Measurements from ENCODE around the gene RET. TPM values are rescaled to one million over a fixed set of nuclear protein-coding genes. Genes with fewer than 3 reads are reported as not detected.

RET gene
- total RNA-seq, 2 donors from 2014 or later = 1.2 to 3.5 TPM

DNA sequence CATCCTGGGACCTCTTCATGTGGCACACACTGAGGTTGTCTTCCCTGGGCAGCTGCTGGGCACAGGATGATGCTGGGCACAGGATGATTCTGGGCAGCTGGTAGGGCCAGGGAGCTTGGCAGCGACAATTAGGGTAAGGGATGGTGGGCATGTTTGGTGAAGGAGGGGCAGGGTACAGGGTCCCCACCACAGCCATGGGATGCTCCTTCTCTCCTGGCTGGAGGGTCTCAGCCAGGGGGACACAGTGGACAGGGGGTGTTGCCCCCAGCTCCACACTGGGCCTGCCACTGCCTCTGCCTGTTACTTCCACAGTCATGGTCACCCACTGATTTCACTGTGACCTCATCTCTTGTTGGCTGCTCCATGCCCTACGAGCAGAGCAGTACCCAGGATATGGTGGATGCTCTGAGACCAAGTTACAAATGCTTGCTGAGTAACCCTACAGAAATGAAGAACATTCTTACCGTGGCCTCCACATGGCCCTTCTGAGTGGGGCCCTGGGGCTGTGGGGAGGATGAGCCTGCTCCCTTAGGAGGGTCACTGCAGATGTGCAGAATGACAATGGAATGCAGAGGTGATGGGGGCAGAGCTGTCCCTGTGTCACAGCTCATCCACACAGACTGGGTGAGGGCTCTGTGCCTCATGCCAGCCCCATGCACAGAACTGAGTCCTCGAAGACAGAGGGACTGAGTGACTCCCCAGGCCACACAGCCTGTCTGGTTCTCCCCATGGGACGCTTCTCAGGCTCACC is 28.4 kb upstream of the RET start:
- WGBS, 2 experiments (ENCODE audit: insufficient coverage in 1 of 2, insufficient read length in 1 of 2) = 91 to 100% methylated on average over 2 to 5 of the region's 5 CpGs
- Histone ChIP-seq H3K9me3 (ENCODE audit: control insufficient read depth, low read length) (no peaks in the 10 kb centered on the region), H3K9ac (ENCODE audit: extremely low read depth, low read length, poor library complexity, severe bottlenecking) (no peak overlapping the region), H3K36me3 (ENCODE audit: control insufficient read depth, insufficient read depth, low read length) (no peaks in the 10 kb centered on the region), H3K27me3 (ENCODE audit: control insufficient read depth, insufficient read depth, low read length, poor library complexity, severe bottlenecking) (no peaks in the 10 kb centered on the region), H3K4me3 (ENCODE audit: low read length) (no peak overlapping the region), H3K4me1 (ENCODE audit: control insufficient read depth, insufficient read depth, low read length) (no peaks in the 10 kb centered on the region), H3K27ac (ENCODE audit: low read depth, low read length) (no peak overlapping the region)
- Mint-ChIP-seq H3K4me1 (peaks cover 12% of the 10 kb centered on the region), H3K4me3 (no peak overlapping the region), H3K27me3 (ENCODE audit: insufficient read depth) (no peaks in the 10 kb centered on the region), H3K27ac (no peak overlapping the region), H3K36me3 (ENCODE audit: low read depth) (no peaks in the 10 kb centered on the region), H3K9me3 (no peaks in the 10 kb centered on the region)
- DNase-seq = peak; percentile 24
- TF ChIP-seq, protein P1, sequence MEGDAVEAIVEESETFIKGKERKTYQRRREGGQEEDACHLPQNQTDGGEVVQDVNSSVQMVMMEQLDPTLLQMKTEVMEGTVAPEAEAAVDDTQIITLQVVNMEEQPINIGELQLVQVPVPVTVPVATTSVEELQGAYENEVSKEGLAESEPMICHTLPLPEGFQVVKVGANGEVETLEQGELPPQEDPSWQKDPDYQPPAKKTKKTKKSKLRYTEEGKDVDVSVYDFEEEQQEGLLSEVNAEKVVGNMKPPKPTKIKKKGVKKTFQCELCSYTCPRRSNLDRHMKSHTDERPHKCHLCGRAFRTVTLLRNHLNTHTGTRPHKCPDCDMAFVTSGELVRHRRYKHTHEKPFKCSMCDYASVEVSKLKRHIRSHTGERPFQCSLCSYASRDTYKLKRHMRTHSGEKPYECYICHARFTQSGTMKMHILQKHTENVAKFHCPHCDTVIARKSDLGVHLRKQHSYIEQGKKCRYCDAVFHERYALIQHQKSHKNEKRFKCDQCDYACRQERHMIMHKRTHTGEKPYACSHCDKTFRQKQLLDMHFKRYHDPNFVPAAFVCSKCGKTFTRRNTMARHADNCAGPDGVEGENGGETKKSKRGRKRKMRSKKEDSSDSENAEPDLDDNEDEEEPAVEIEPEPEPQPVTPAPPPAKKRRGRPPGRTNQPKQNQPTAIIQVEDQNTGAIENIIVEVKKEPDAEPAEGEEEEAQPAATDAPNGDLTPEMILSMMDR (conservative IDR thresholded peaks at IDR 0.05) = no peak

DNA sequence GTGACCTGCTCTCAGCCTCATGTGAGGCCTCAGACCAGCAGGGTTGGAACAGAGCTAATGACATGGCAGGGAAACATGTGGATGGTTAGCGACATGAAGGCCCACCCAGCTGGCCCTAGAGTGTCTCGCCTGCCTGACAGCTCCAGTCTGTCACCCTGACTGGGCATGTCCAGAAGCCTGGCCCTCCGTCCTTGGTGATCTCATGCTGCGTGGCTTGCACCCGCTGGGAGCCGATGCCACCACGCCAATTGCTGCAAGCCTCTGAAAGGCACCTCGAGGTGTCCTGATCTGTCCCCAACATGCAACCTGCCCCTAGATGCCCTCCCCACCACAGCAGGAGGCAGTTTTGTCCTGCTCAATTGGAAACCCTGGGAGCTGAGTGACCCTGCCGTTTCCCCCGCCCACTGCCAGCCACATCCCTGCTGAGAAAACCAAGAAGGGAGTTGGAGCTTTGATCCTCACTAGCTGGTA is 27.8 kb upstream of the RET start:
- H3K36me3 ChIP-seq (ENCODE audit: control insufficient read depth, insufficient read depth, low read length) = no peaks in the 10 kb centered on the region
- no peak overlapping the region for H3K27ac Mint-ChIP-seq
- H3K27me3 ChIP-seq (ENCODE audit: control insufficient read depth, insufficient read depth, low read length, poor library complexity, severe bottlenecking) = no peaks in the 10 kb centered on the region
- H3K4me1 ChIP-seq (ENCODE audit: control insufficient read depth, insufficient read depth, low read length) = no peaks in the 10 kb centered on the region
- TF ChIP-seq, protein P1 (conservative IDR thresholded peaks at IDR 0.05) = no peak
- DNase-seq = peak; percentile 46
- peaks cover 8% of the 10 kb centered on the region for H3K4me1 Mint-ChIP-seq
- H3K4me3 ChIP-seq (ENCODE audit: low read length) = no peak overlapping the region
- no peak overlapping the region for H3K4me3 Mint-ChIP-seq
- WGBS, 2 experiments (ENCODE audit: insufficient coverage in 1 of 2, insufficient read length in 1 of 2) = 79 to 84% methylated on average over 4 to 10 of the region's 10 CpGs
- H3K27me3 Mint-ChIP-seq (ENCODE audit: insufficient read depth) = no peaks in the 10 kb centered on the region
- no peaks in the 10 kb centered on the region for H3K36me3 Mint-ChIP-seq (ENCODE audit: low read depth)
- H3K27ac ChIP-seq (ENCODE audit: low read depth, low read length) = no peak overlapping the region
- H3K9me3 ChIP-seq (ENCODE audit: control insufficient read depth, low read length) = no peaks in the 10 kb centered on the region
- no peak overlapping the region for H3K9ac ChIP-seq (ENCODE audit: extremely low read depth, low read length, poor library complexity, severe bottlenecking)
- H3K9me3 Mint-ChIP-seq = no peaks in the 10 kb centered on the region

DNA sequence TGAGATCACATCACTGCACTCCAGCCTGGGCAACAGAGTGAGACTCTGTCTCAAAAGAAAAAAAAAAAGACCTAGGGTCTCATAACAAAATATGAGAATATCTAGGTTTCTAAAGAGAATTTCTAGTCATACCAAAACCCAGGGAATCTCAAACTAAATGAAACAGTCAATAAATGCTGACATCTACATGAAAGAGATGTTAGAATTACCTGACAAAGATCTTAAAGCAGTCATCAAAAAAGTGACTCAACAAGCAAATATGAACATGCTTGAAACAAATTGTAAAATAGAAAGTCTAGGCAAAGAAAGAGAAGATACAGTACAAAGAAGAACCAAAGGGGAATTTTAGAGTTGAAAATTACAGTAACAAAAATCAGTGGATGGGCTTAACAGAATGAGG is 26.9 kb upstream of the RET start:
- Mint-ChIP-seq H3K36me3 (ENCODE audit: low read depth) (no peaks in the 10 kb centered on the region), H3K4me3 (no peak overlapping the region), H3K4me1 (peaks cover 5% of the 10 kb centered on the region), H3K27ac (no peak overlapping the region), H3K27me3 (ENCODE audit: insufficient read depth) (no peaks in the 10 kb centered on the region), H3K9me3 (no peaks in the 10 kb centered on the region)
- Histone ChIP-seq H3K9ac (ENCODE audit: extremely low read depth, low read length, poor library complexity, severe bottlenecking) (no peak overlapping the region), H3K4me1 (ENCODE audit: control insufficient read depth, insufficient read depth, low read length) (no peaks in the 10 kb centered on the region), H3K27ac (ENCODE audit: low read depth, low read length) (no peak overlapping the region), H3K4me3 (ENCODE audit: low read length) (no peak overlapping the region), H3K36me3 (ENCODE audit: control insufficient read depth, insufficient read depth, low read length) (no peaks in the 10 kb centered on the region), H3K27me3 (ENCODE audit: control insufficient read depth, insufficient read depth, low read length, poor library complexity, severe bottlenecking) (no peaks in the 10 kb centered on the region), H3K9me3 (ENCODE audit: control insufficient read depth, low read length) (no peaks in the 10 kb centered on the region)
- TF ChIP-seq, protein P1 (conservative IDR thresholded peaks at IDR 0.05) = no peak
- DNase-seq = no peak
